ENCODE results near the gene IDH3G.

The IDH3G gene

DNA sequence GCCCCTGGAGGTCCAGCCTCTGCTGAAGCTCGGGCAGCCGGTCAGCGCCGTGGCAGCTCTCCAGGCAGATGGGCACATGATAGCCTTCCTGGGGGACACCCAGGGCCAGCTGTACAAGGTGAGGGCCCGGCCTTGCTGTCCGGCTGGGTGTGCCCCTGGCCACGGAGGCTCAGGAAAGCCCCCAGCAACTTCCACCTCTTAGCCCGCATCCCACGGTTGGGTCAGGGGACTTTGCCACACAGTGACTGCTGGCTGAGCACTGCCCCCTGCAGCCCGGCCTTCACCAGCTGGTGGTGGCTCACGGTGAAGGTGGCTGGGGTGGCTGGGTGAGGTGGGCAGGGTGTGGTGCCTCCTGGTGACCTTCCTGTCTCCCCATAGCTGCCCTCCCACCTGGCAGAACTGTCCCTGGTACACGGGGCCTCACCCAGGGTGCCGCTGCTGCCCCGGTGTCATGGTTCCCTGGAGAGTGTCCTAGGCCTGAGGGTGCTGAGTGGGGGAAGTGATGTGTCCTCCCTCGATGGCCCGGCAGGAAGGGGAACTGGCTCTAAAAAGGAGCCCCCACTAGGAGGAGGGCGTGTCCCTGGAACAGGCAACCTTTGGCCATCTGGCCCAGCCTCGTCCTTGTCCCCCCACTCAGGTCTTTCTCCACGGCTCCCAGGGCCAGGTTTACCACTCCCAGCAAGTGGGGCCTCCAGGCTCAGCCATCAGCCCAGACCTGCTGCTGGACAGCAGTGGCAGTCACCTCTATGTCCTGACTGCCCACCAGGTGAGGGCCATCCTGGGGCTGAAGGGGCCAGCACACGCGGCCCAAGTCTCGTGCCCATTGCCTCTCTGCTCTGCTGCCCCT lies 25.6 kb downstream of the IDH3G start:
- no peak overlapping the region for H3K27ac Mint-ChIP-seq
- H3K36me3 Mint-ChIP-seq (ENCODE audit: low read depth), result no peaks in the 10 kb centered on the region
- no peaks in the 10 kb centered on the region for H3K27me3 Mint-ChIP-seq (ENCODE audit: low read depth)
- no peak overlapping the region for H3K4me3 Mint-ChIP-seq
- no peak for DNase-seq (ENCODE audit: low spot score)
- H3K4me1 Mint-ChIP-seq (ENCODE audit: low read depth), result peaks cover 5% of the 10 kb centered on the region
- H3K9me3 Mint-ChIP-seq, result no peaks in the 10 kb centered on the region

DNA sequence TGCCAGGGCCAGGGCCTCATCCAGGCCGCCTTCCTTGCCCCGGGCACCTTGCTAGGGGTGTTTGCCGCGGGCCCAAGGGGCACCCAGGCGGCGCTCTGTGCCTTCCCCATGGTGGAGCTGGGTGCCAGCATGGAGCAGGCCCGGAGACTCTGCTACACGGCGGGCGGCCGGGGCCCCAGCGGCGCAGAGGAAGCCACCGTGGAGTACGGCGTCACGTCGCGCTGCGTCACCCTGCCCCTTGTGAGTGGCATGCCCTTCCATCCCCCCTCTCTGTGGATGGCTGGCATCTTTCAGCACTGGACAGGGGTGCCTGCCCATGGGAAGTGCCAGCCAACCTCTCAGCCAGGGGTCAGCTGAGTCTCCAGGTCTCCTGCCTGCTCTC lies 26.5 kb downstream of the IDH3G start:
- H3K36me3 Mint-ChIP-seq (ENCODE audit: low read depth), result no peaks in the 10 kb centered on the region
- no peak overlapping the region for H3K27ac Mint-ChIP-seq
- no peak for DNase-seq (ENCODE audit: low spot score)
- H3K9me3 Mint-ChIP-seq, result no peaks in the 10 kb centered on the region
- H3K4me1 Mint-ChIP-seq (ENCODE audit: low read depth), result peaks cover 5% of the 10 kb centered on the region
- no peaks in the 10 kb centered on the region for H3K27me3 Mint-ChIP-seq (ENCODE audit: low read depth)
- H3K4me3 Mint-ChIP-seq, result no peak overlapping the region

DNA sequence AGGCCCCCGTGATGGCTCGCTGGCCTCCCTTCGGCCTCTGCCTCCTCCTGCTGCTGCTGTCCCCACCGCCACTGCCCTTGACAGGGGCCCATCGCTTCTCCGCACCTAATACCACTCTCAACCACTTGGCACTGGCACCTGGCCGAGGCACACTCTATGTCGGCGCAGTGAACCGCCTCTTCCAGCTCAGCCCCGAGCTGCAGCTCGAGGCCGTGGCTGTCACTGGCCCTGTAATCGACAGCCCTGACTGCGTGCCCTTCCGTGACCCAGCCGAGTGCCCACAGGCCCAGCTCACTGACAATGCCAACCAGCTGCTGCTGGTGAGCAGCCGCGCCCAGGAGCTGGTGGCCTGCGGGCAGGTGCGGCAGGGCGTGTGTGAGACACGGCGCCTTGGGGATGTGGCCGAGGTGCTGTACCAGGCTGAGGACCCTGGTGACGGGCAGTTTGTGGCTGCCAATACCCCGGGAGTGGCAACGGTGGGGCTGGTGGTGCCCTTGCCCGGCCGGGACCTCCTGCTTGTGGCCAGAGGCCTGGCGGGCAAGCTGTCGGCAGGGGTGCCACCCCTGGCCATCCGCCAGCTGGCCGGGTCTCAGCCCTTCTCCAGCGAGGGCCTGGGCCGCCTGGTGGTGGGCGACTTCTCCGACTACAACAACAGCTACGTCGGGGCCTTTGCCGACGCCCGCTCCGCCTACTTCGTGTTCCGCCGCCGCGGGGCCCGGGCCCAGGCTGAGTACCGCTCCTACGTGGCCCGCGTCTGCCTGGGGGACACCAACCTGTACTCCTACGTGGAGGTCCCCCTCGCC lies 27.1 kb downstream of the IDH3G start:
- H3K36me3 Mint-ChIP-seq (ENCODE audit: low read depth), result no peaks in the 10 kb centered on the region
- H3K4me3 Mint-ChIP-seq, result no peak overlapping the region
- H3K27ac Mint-ChIP-seq, result no peak overlapping the region
- no peaks in the 10 kb centered on the region for H3K27me3 Mint-ChIP-seq (ENCODE audit: low read depth)
- peaks cover 5% of the 10 kb centered on the region for H3K4me1 Mint-ChIP-seq (ENCODE audit: low read depth)
- no peak for DNase-seq (ENCODE audit: low spot score)
- H3K9me3 Mint-ChIP-seq, result no peaks in the 10 kb centered on the region

DNA sequence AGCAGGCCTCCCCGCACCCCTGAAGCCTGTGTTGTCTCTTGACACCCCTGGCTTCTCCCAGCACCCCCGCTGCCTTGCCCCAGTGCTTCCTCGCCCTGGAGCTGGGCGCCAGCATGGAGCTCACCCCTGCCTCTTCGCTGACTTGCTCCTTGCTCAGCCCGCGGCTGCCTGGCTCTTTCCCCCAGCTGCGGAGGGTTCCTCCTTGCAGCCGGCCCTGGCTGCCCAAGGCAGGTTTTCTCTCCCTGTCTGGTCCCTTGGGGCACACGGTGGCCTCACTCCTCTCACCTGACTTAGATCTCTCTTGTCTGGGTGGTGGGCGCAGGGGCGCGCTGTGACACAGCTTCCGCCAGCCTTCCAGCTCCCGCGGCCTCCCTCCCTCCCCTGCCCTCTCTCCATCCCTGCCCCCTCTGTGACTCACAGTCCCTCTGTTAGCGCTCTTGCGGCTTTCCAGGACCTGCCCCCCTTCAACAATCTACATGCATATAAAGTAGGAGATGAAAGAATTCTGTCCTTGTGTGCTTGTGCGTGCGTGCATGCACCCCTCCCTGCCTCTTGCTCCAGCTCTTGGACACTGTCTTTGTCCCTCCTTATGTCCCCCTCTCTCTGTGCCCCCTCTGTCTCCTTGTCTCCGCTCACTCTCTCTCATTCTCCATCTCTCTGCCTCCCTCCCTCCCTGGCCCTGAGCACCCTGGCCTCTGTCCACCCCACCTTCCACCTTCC lies 27.9 kb downstream of the IDH3G start:
- no peak for DNase-seq (ENCODE audit: low spot score)
- H3K27ac Mint-ChIP-seq, result peak overlapping the region; percentile 10
- H3K9me3 Mint-ChIP-seq, result no peaks in the 10 kb centered on the region
- no peaks in the 10 kb centered on the region for H3K36me3 Mint-ChIP-seq (ENCODE audit: low read depth)
- H3K27me3 Mint-ChIP-seq (ENCODE audit: low read depth), result no peaks in the 10 kb centered on the region
- H3K4me1 Mint-ChIP-seq (ENCODE audit: low read depth), result peaks cover 5% of the 10 kb centered on the region
- no peak overlapping the region for H3K4me3 Mint-ChIP-seq

DNA sequence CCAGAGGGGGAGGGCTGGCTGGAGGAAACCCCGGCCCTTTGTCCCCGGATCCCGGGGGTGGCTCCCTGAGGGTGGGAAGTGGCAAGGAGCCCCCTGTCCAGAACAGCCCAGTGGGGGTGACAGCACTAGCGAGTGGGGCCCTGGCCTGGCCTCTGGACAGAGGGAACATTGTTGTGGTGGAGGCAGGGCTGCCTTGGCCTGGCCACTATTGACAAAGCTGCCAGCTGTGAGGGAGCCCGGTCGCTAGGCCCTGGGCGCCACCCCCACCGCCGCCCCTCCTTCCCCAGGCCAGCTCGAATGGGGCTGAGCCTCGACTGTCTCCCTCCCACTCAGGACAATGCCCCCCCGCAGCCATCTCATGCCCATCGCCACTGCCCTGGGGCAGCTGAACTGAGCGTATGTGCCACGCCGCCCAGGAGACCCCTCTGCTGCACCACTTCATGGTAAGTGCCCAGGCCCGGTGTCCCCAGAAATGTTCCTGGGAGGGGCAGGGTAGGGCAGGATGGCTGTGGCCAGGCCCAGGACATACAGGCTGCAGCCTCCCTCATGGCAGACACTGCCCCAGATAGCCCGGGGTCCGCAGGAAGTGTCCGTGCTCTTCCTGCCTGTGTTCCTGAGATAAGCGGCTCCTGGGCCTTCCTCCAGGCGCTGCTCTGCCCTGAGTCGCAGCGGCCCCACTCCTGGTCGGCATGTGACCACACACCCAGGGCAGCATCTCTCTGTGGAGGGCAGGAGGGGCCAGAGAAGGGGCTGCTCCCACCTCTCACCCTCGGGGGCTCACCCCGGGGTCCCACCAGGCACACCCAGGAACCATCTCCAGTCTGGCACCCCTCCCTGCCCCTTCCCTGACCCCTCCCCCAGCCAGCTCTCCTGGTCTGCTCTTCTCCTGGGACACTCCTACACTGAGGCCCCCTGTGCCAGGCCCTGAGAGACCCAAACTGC lies 28.8 kb downstream of the IDH3G start:
- H3K36me3 Mint-ChIP-seq (ENCODE audit: low read depth), result no peaks in the 10 kb centered on the region
- H3K9me3 Mint-ChIP-seq, result no peaks in the 10 kb centered on the region
- H3K4me1 Mint-ChIP-seq (ENCODE audit: low read depth), result peaks cover 5% of the 10 kb centered on the region
- no peak overlapping the region for H3K27ac Mint-ChIP-seq
- H3K4me3 Mint-ChIP-seq, result no peak overlapping the region
- no peak for DNase-seq (ENCODE audit: low spot score)
- no peaks in the 10 kb centered on the region for H3K27me3 Mint-ChIP-seq (ENCODE audit: low read depth)

DNA sequence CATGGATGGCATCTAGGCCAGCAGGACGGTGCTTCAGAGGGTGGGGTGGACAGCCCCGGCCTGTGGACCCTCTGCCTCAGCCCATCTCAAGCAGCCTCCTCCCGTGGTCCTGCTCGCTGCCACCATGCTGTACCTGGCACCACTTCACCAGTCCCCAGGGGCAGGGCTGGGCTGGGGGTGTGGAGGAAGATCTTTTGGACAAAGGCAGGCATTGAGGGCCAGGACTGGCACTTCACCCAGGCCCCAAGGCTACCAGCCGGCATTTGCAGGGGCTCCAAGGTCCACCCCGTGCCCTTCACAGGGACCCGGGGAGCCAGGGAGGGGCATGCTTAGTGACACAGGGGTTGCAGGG lies 29.4 kb downstream of the IDH3G start:
- peaks cover 5% of the 10 kb centered on the region for H3K4me1 Mint-ChIP-seq (ENCODE audit: low read depth)
- H3K27me3 Mint-ChIP-seq (ENCODE audit: low read depth), result no peaks in the 10 kb centered on the region
- no peaks in the 10 kb centered on the region for H3K9me3 Mint-ChIP-seq
- no peak overlapping the region for H3K4me3 Mint-ChIP-seq
- DNase-seq (ENCODE audit: low spot score), result no peak
- no peaks in the 10 kb centered on the region for H3K36me3 Mint-ChIP-seq (ENCODE audit: low read depth)
- H3K27ac Mint-ChIP-seq, result no peak overlapping the region

DNA sequence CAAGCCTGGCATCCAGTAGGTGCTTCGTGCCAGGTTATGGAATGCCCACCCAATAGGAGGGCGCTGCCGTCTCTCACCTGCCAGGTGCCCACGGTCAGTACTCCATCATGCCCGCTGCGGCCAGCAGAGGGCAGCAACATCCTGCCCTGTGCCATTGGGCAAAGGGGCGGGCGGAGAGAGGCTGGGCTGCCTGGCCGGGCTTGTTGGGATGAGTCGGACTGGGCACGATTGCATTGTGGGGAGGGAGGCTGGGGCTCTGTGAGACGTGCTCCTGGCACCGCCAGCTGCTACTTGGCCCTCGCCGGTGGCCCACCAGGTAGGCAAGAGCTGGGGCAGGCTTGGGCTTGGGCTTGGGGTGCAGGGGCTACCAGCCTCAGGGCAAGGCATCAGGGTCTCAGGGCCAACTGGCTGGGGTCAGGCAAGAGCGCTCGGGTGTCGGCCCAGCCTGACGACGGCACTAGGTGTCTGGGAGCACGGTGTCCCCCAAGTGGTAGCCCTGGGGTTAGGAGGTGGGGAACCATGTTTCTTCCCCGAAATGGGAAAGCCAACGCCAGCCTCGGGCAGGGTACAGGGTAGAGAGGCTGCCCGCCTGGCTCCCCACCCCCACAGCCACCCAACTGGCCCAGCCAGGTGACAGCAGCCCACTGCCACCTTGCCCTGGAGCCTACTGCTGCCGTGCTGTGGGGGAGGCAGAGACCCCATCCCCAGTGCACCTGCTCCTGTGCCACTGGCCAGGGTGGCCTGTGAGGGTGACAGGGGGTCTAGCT lies 30.0 kb downstream of the IDH3G start, which contains the start of gene PLXNB3:
PLXNB3 (plus strand) TSS at position 261 of the 767 bp plus-strand sequence. CDS start 1,287 bp downstream, outside the sequence.
- no peak within 1 kb of the TSS for H3K27ac Mint-ChIP-seq
- no peaks in the 10 kb centered on the region for H3K36me3 Mint-ChIP-seq (ENCODE audit: low read depth)
- H3K27me3 Mint-ChIP-seq (ENCODE audit: low read depth), result no peaks in the 10 kb centered on the region
- no peaks in the 10 kb centered on the region for H3K9me3 Mint-ChIP-seq
- peak; percentile 56 for DNase-seq (ENCODE audit: low spot score)
- H3K4me1 Mint-ChIP-seq (ENCODE audit: low read depth), result peaks cover 5% of the 10 kb centered on the region
- no peak within 1 kb of the TSS for H3K4me3 Mint-ChIP-seq

DNA sequence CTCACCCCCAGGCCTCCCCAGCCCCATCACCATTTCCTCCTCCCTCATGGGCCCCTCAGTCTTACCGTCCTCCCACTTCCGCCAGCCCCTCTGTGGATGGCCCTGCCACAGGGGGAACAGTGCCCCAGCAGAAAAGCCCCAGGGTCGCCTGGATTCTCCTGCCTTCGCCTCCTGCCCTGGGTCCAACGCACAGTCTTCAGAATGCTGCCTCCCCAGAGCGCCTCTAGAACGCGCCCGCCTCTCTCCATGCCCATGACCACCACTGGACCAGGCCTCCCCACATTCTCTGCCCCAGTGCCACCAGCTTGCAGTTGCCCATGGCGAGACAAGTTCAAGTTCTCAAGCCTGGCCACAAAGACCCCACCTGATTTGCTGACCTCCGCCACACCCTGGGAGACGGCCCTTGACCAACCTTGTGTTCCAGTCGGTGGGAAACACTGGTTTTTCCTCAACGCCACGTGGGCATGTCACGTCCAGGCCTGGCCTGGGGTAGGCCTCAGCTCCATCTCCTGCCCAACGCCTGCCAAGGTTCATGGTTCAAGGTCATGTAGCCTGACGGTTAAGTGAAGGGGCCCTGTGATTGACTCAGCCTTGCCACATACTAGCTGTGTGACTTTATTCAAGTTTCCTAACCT lies 30.8 kb downstream of the IDH3G start:
- H3K4me1 Mint-ChIP-seq (ENCODE audit: low read depth), result peaks cover 5% of the 10 kb centered on the region
- no peaks in the 10 kb centered on the region for H3K36me3 Mint-ChIP-seq (ENCODE audit: low read depth)
- H3K27ac Mint-ChIP-seq, result no peak overlapping the region
- no peak for DNase-seq (ENCODE audit: low spot score)
- H3K4me3 Mint-ChIP-seq, result no peak overlapping the region
- H3K27me3 Mint-ChIP-seq (ENCODE audit: low read depth), result no peaks in the 10 kb centered on the region
- no peaks in the 10 kb centered on the region for H3K9me3 Mint-ChIP-seq

DNA sequence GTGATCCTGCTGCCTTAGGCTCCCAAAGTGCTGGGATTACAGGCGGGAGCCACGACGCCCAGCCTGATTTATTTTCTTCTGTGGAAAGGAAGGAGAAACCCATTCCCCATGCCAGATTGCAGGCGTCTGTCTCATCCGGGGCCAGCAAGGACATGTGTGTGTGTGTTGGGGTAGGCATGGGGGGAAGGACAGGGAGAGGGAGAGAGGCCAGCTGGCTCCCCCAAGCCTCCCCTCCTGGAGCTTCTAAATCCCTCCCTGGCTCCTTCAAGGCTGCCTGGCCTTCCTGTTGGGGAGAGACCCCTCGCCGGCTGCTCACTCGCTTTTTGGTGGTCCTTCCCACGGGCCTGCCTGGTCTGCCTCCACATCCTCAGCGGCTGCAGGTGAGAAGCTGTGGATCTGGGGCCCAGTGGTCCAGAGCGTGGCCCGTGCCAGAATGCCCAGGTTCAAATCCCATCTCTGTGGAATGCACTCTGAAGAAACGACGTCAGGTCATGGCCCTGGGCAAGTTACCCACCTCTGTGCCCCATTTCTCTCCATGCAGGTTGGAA lies 31.5 kb downstream of the IDH3G start:
- Mint-ChIP-seq H3K36me3 (ENCODE audit: low read depth) (no peaks in the 10 kb centered on the region), H3K4me3 (no peak overlapping the region), H3K4me1 (ENCODE audit: low read depth) (peaks cover 5% of the 10 kb centered on the region), H3K27me3 (ENCODE audit: low read depth) (peaks cover under 1% of the 10 kb centered on the region), H3K9me3 (no peaks in the 10 kb centered on the region), H3K27ac (no peak overlapping the region)
- no peak for DNase-seq (ENCODE audit: low spot score)

DNA sequence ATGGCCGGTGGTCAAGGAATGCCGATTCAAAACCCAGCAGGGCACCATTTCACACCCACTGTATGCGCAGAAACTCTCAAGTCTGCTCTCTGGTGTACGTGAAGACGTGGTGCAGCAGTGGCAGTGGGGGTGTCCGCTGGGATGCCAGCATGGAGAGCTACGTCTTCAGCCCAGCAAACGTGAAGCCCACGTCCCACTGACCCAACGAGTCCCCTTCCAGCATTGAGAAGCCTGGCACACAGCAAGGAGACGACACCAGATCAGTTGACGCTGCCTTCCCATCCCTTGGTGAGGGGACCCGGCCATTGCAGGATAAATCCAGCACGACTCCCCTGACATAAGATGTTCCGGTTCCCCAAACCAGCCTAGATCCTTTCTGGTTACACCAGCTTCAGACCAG lies 32.3 kb downstream of the IDH3G start:
- H3K4me1 Mint-ChIP-seq (ENCODE audit: low read depth), result peaks cover 5% of the 10 kb centered on the region
- no peaks in the 10 kb centered on the region for H3K9me3 Mint-ChIP-seq
- H3K4me3 Mint-ChIP-seq, result no peak overlapping the region
- peaks cover 5% of the 10 kb centered on the region for H3K27me3 Mint-ChIP-seq (ENCODE audit: low read depth)
- no peak overlapping the region for H3K27ac Mint-ChIP-seq
- no peak for DNase-seq (ENCODE audit: low spot score)
- H3K36me3 Mint-ChIP-seq (ENCODE audit: low read depth), result no peaks in the 10 kb centered on the region

DNA sequence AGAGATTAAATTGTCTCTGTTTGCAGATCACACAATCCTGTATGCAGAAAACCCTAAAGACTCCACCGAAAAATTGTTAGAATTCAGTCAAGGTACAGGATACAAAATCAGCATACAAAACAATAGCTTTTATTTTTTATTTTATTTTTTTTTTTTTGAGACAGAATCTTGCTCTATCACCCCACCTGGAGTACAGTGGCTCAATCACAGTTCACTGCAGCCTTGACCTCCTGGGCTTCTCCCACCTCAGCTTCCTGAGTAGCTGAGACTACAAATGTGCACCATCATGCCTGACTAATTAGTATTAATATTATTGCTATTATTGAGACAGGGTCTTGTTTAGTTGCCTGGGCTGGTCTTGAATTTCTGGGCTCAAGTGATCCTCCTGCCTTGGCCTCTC lies 39.0 kb downstream of the IDH3G start:
- H3K27me3 Mint-ChIP-seq (ENCODE audit: low read depth), result peaks cover 10% of the 10 kb centered on the region
- H3K9me3 Mint-ChIP-seq, result no peaks in the 10 kb centered on the region
- no peak overlapping the region for H3K4me3 Mint-ChIP-seq
- H3K36me3 Mint-ChIP-seq (ENCODE audit: low read depth), result no peaks in the 10 kb centered on the region
- H3K27ac Mint-ChIP-seq, result no peak overlapping the region
- no peak for DNase-seq (ENCODE audit: low spot score)
- peaks cover 4% of the 10 kb centered on the region for H3K4me1 Mint-ChIP-seq (ENCODE audit: low read depth)

DNA sequence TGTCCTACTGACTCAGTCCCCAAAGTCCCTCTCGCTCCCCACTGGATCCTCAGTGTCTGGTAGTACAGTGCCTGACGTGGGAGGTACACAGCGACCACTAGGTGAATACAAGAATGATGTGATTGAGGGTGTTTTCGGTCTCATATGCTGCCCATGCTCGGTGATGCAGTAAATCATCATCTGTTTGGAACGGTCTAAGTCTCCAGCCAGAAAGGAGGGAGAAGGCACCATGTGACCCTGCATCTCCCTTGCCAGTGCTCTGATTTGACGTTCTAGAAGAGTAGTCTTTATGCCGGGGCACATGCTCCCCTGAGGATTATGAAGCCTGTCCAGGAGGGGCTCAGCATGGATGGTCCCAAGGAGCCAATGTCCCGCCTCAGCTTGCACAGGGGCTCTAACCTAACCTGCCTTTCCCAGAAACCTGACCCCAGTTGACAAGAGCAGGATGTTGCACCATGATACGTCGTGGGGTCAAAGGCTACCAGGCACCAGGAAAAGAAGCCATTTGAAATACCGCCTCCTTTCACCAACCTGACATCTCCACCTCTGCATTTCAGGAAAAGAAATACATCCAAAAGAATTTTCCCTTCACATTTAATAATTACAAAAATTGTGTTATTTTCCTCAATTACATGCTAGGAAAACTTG lies 43.9 kb downstream of the IDH3G start:
- Mint-ChIP-seq H3K27ac (no peak overlapping the region), H3K4me1 (ENCODE audit: low read depth) (peaks cover 4% of the 10 kb centered on the region), H3K9me3 (no peaks in the 10 kb centered on the region), H3K27me3 (ENCODE audit: low read depth) (peaks cover 12% of the 10 kb centered on the region), H3K36me3 (ENCODE audit: low read depth) (no peaks in the 10 kb centered on the region), H3K4me3 (no peak overlapping the region)
- no peak for DNase-seq (ENCODE audit: low spot score)

Measured in T-helper 2 cell treated with Interferon-gamma antibody and Interleukin-4, amounts not matched to agents 5 μg/mL and 100 μg/mL, for 36 hours (primary cell).